Nephron (organoid): ENCODE data around the gene MYLK3.

Experiments used
- H3K27ac Mint-ChIP-seq, 3 experiments: 2 replicates each; pipeline ENCODE4 v1.8.0; 2020; ENCODE audit warnings: mixed read lengths in 3 of 3, mild to moderate bottlenecking in 2 of 3, moderate library complexity in 1 of 3
- H3K27me3 Mint-ChIP-seq: 2 replicates; pipeline ENCODE4 v1.8.0; 2021; ENCODE audit warnings: low read depth, mild to moderate bottlenecking, moderate library complexity, mixed read lengths
- H3K36me3 Mint-ChIP-seq: 2 replicates; pipeline ENCODE4 v1.8.0; 2020; ENCODE audit warnings: low read depth, mixed read lengths
- H3K4me1 Mint-ChIP-seq: 2 replicates; pipeline ENCODE4 v1.8.0; 2020; ENCODE audit warnings: mixed read lengths
- H3K4me3 Mint-ChIP-seq, 3 experiments: 2 replicates each; pipeline ENCODE4 v1.8.0; 2020; ENCODE audit warnings: mild to moderate bottlenecking in 3 of 3, mixed read lengths in 3 of 3, moderate library complexity in 2 of 3
- H3K9me3 Mint-ChIP-seq: 2 replicates; pipeline ENCODE4 v1.8.0; 2020; ENCODE audit warnings: mixed read lengths
- CTCF ChIP-seq, 3 experiments: fragments of 200-600 bp; sonication (generic); IDR thresholded peaks; one replicate each; pipeline ENCODE4 v1.5.0; 2021; ENCODE audit warnings: antibody characterized with exemption in 3 of 3; ENCODE audit not compliant: unreplicated experiment in 3 of 3

Gene MYLK3

GRCh38 chr16:46756772-46757171 lies 8.6 kb upstream of the MYLK3 start:
- peaks cover 26% of the 10 kb centered on the region for H3K4me1 Mint-ChIP-seq
- no peak for TF ChIP-seq CTCF (IDR thresholded peaks at IDR 0.05; ENCODE audit: unreplicated experiment in 3 of 3)
- H3K36me3 Mint-ChIP-seq, result no peaks in the 10 kb centered on the region
- H3K27me3 Mint-ChIP-seq, result peaks cover 21% of the 10 kb centered on the region
- H3K9me3 Mint-ChIP-seq, result no peaks in the 10 kb centered on the region
- no peak overlapping the region for H3K27ac Mint-ChIP-seq
- no peak overlapping the region for H3K4me3 Mint-ChIP-seq

GRCh38 chr16:46753015-46753414 lies 4.9 kb upstream of the MYLK3 start:
- no peak overlapping the region for H3K4me3 Mint-ChIP-seq
- H3K27ac Mint-ChIP-seq, result no peak overlapping the region
- H3K36me3 Mint-ChIP-seq, result no peaks in the 10 kb centered on the region
- no peaks in the 10 kb centered on the region for H3K9me3 Mint-ChIP-seq
- H3K27me3 Mint-ChIP-seq, result peaks cover 22% of the 10 kb centered on the region
- TF ChIP-seq CTCF (IDR thresholded peaks at IDR 0.05; ENCODE audit: unreplicated experiment in 3 of 3), result no peak
- peaks cover 32% of the 10 kb centered on the region for H3K4me1 Mint-ChIP-seq

GRCh38 chr16:46751381-46751780 lies 3.2 kb upstream of the MYLK3 start:
- Mint-ChIP-seq H3K36me3 (no peaks in the 10 kb centered on the region), H3K4me1 (peaks cover 17% of the 10 kb centered on the region), H3K27me3 (peaks cover 18% of the 10 kb centered on the region), H3K9me3 (no peaks in the 10 kb centered on the region), H3K27ac (no peak overlapping the region), H3K4me3 (no peak overlapping the region)
- no peak for TF ChIP-seq CTCF (IDR thresholded peaks at IDR 0.05; ENCODE audit: unreplicated experiment in 3 of 3)

- TF ChIP-seq CTCF (IDR thresholded peaks at IDR 0.05; ENCODE audit: unreplicated experiment in 3 of 3), result no peak
- Mint-ChIP-seq H3K9me3 (no peaks in the 10 kb centered on the region), H3K27me3 (peaks cover 13% of the 10 kb centered on the region), H3K4me3 (no peak overlapping the region), H3K4me1 (peaks cover 12% of the 10 kb centered on the region), H3K36me3 (no peaks in the 10 kb centered on the region), H3K27ac (peak overlapping the region in 1 of 3 experiments; percentile 74)
These were observed 896 bp upstream of the MYLK3 start for GRCh38 chr16:46748775-46749705.

GRCh38 chr16:46746821-46747776 lies 1.0 kb downstream of the MYLK3 start:
- H3K4me1 Mint-ChIP-seq, result peaks cover 18% of the 10 kb centered on the region
- no peak for TF ChIP-seq CTCF (IDR thresholded peaks at IDR 0.05; ENCODE audit: unreplicated experiment in 3 of 3)
- H3K27ac Mint-ChIP-seq, result no peak overlapping the region
- H3K27me3 Mint-ChIP-seq, result peaks cover 14% of the 10 kb centered on the region
- no peaks in the 10 kb centered on the region for H3K36me3 Mint-ChIP-seq
- no peaks in the 10 kb centered on the region for H3K9me3 Mint-ChIP-seq
- no peak overlapping the region for H3K4me3 Mint-ChIP-seq
